HAP-1 (cell line): ENCODE results near the gene RPS6KA2.

Experiments
- DNase-seq, 2 experiments: peaks; one replicate each; pipeline ENCODE4 v3.0.0-alpha.2; 2016 to 2020; ENCODE audit warnings: low spot score in 2 of 2
- H3K27me3 ChIP-seq: fragments of 250-450 bp; sonication (Bioruptor Pico); 2 replicates; pipeline ENCODE4 v1.5.1; 2020; ENCODE audit warnings: low read depth, mild to moderate bottlenecking, moderate library complexity
- H3K36me3 ChIP-seq: fragments of 250-450 bp; sonication (Bioruptor Pico); replicated peaks from 2 replicates; pipeline ENCODE4 v1.5.1; 2020; ENCODE audit warnings: mild to moderate bottlenecking
- H3K4me1 ChIP-seq: fragments of 250-450 bp; sonication (Bioruptor Pico); 2 replicates; pipeline ENCODE4 v1.5.1; 2020; ENCODE audit warnings: mild to moderate bottlenecking
- H3K4me3 ChIP-seq: fragments of 250-450 bp; sonication (Bioruptor Pico); 2 replicates; pipeline ENCODE4 v1.5.1; 2020; ENCODE audit warnings: mild to moderate bottlenecking, moderate library complexity
- H3K9me3 ChIP-seq: fragments of 250-450 bp; sonication (Bioruptor Pico); 2 replicates; pipeline ENCODE4 v1.5.1; 2020; ENCODE audit warnings: mild to moderate bottlenecking, moderate library complexity
- in situ Hi-C: fragments of 300-500 bp; cut with MboI; formaldehyde crosslinking; loops from 3 replicates; pipeline ENCODE4 v1.14.3; 2020; ENCODE audit warnings: low sequenced_read_pairs, inconsistent platforms, mixed read lengths

Gene RPS6KA2

GRCh38 chr6:166621114-166621540, 5.9 kb downstream of the RPS6KA2 start:
- DNase-seq, result no peak
- Histone ChIP-seq H3K9me3 (no peaks in the 10 kb centered on the region), H3K4me3 (no peak overlapping the region), H3K36me3 (no peaks in the 10 kb centered on the region), H3K4me1 (no peaks in the 10 kb centered on the region; the same call in 1 of the 2 replicates), H3K27me3 (no peaks in the 10 kb centered on the region)
- in situ Hi-C loops, result no loop called here

- no peaks in the 10 kb centered on the region for H3K36me3 ChIP-seq
- no peak overlapping the region for H3K4me3 ChIP-seq
- no peaks in the 10 kb centered on the region for H3K9me3 ChIP-seq
- in situ Hi-C loops, result no loop called here
- no peak for DNase-seq
- no peaks in the 10 kb centered on the region; the same call in 1 of the 2 replicates for H3K4me1 ChIP-seq
- H3K27me3 ChIP-seq, result no peaks in the 10 kb centered on the region
Observed at GRCh38 chr6:166620478-166621113, 6.5 kb downstream of the RPS6KA2 start.

- no peak overlapping the region for H3K4me3 ChIP-seq
Observed at GRCh38 chr6:166619912-166620311, 7.1 kb downstream of the RPS6KA2 start.

GRCh38 chr6:166618866-166619761, 7.9 kb downstream of the RPS6KA2 start:
- DNase-seq, result no peak
- in situ Hi-C loops, result no loop called here
- no peaks in the 10 kb centered on the region for H3K27me3 ChIP-seq
- H3K4me3 ChIP-seq, result no peak overlapping the region
- H3K4me1 ChIP-seq, result no peaks in the 10 kb centered on the region; the same call in 1 of the 2 replicates
- no peaks in the 10 kb centered on the region for H3K36me3 ChIP-seq
- H3K9me3 ChIP-seq, result no peaks in the 10 kb centered on the region

More at GRCh38 chr6:166619912-166620311, 7.1 kb downstream of the RPS6KA2 start:
- no peak for DNase-seq
- in situ Hi-C loops, result no loop called here
- Histone ChIP-seq H3K27me3 (no peaks in the 10 kb centered on the region), H3K36me3 (no peaks in the 10 kb centered on the region), H3K9me3 (no peaks in the 10 kb centered on the region), H3K4me1 (no peaks in the 10 kb centered on the region; the same call in 1 of the 2 replicates)

GRCh38 chr6:166618251-166618650, 8.8 kb downstream of the RPS6KA2 start:
- no peaks in the 10 kb centered on the region for H3K27me3 ChIP-seq
- no peaks in the 10 kb centered on the region for H3K9me3 ChIP-seq
- in situ Hi-C loops, result no loop called here
- H3K36me3 ChIP-seq, result no peaks in the 10 kb centered on the region
- no peak overlapping the region for H3K4me3 ChIP-seq
- no peak for DNase-seq
- H3K4me1 ChIP-seq, result no peaks in the 10 kb centered on the region

- H3K4me1 ChIP-seq, result no peaks in the 10 kb centered on the region
Observed at GRCh38 chr6:166617359-166617758, 9.7 kb downstream of the RPS6KA2 start.

GRCh38 chr6:166616261-166617238, 10.5 kb downstream of the RPS6KA2 start:
- in situ Hi-C loops, result no loop called here
- Histone ChIP-seq H3K27me3 (no peaks in the 10 kb centered on the region), H3K9me3 (no peaks in the 10 kb centered on the region), H3K4me1 (no peaks in the 10 kb centered on the region), H3K4me3 (no peak overlapping the region), H3K36me3 (no peaks in the 10 kb centered on the region)
- DNase-seq, result no peak

More at GRCh38 chr6:166617359-166617758, 9.7 kb downstream of the RPS6KA2 start:
- no peaks in the 10 kb centered on the region for H3K36me3 ChIP-seq
- in situ Hi-C loops, result no loop called here
- DNase-seq, result no peak
- no peak overlapping the region for H3K4me3 ChIP-seq
- H3K9me3 ChIP-seq, result no peaks in the 10 kb centered on the region
- no peaks in the 10 kb centered on the region for H3K27me3 ChIP-seq

GRCh38 chr6:166615059-166615770, 11.8 kb downstream of the RPS6KA2 start:
- in situ Hi-C loops, result no loop called here
- no peaks in the 10 kb centered on the region for H3K9me3 ChIP-seq
- H3K4me1 ChIP-seq, result no peaks in the 10 kb centered on the region
- no peaks in the 10 kb centered on the region for H3K27me3 ChIP-seq
- H3K4me3 ChIP-seq, result no peak overlapping the region
- DNase-seq, result no peak
- no peaks in the 10 kb centered on the region for H3K36me3 ChIP-seq

GRCh38 chr6:166614589-166614988, 12.5 kb downstream of the RPS6KA2 start:
- in situ Hi-C loops, result no loop called here
- Histone ChIP-seq H3K36me3 (no peaks in the 10 kb centered on the region), H3K27me3 (no peaks in the 10 kb centered on the region), H3K4me1 (no peaks in the 10 kb centered on the region), H3K9me3 (no peaks in the 10 kb centered on the region), H3K4me3 (no peak overlapping the region)
- DNase-seq, result no peak

- DNase-seq, result no peak
- in situ Hi-C loops, result no loop called here
- no peaks in the 10 kb centered on the region for H3K27me3 ChIP-seq
- no peak overlapping the region for H3K4me3 ChIP-seq
- no peaks in the 10 kb centered on the region for H3K36me3 ChIP-seq
- no peaks in the 10 kb centered on the region for H3K9me3 ChIP-seq
- H3K4me1 ChIP-seq, result no peaks in the 10 kb centered on the region
Observed at GRCh38 chr6:166614171-166614583, 12.9 kb downstream of the RPS6KA2 start.

- in situ Hi-C loops, result no loop called here
- no peaks in the 10 kb centered on the region for H3K9me3 ChIP-seq
- H3K4me3 ChIP-seq, result no peak overlapping the region
- no peak for DNase-seq
- no peaks in the 10 kb centered on the region for H3K27me3 ChIP-seq
- no peaks in the 10 kb centered on the region for H3K36me3 ChIP-seq
- no peaks in the 10 kb centered on the region for H3K4me1 ChIP-seq
Observed at GRCh38 chr6:166613027-166613426, 14.0 kb downstream of the RPS6KA2 start.

- no peaks in the 10 kb centered on the region for H3K27me3 ChIP-seq
- no peaks in the 10 kb centered on the region for H3K9me3 ChIP-seq
- no peaks in the 10 kb centered on the region for H3K4me1 ChIP-seq
- no peak overlapping the region for H3K4me3 ChIP-seq
- in situ Hi-C loops, result no loop called here
- DNase-seq, result no peak
- no peaks in the 10 kb centered on the region for H3K36me3 ChIP-seq
Observed at GRCh38 chr6:166612471-166612881, 14.6 kb downstream of the RPS6KA2 start.

- Histone ChIP-seq H3K9me3 (no peaks in the 10 kb centered on the region), H3K4me1 (no peaks in the 10 kb centered on the region), H3K36me3 (no peaks in the 10 kb centered on the region), H3K27me3 (no peaks in the 10 kb centered on the region), H3K4me3 (no peak overlapping the region)
- in situ Hi-C loops, result no loop called here
- no peak for DNase-seq
Observed at GRCh38 chr6:166611631-166612030, 15.4 kb downstream of the RPS6KA2 start.
